GM21423 (cell line): ENCODE results near the gene ETV5.

ENCODE experiments used
- ATAC-seq: cut with Tn5 transposase; IDR thresholded peaks from one replicate; pipeline ENCODE4 v1.9.1; 2021; ENCODE audit warnings: mild to moderate bottlenecking, moderate library complexity; ENCODE audit not compliant: unreplicated experiment

ETV5 gene

DNA sequence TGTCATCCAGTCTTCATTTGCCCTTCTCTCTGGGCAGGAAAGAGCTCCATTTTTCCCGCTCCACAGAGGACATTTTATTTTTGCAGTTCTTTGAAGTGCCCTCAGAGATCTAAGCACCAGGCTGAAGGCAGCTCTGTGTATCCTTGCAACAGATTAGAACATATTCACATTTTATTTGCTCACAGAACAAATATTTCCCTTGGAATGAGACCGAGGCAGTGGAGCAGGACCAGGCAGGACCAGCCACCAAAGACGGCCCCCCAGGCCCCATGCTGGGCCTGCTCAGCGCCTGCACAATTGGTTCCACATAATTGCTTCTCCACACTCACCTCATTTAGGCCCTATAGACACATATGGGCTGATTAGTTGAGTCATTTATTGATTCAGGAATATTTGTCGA lies 15.7 kb upstream of the ETV5 start:
- ATAC-seq, result no peak

DNA sequence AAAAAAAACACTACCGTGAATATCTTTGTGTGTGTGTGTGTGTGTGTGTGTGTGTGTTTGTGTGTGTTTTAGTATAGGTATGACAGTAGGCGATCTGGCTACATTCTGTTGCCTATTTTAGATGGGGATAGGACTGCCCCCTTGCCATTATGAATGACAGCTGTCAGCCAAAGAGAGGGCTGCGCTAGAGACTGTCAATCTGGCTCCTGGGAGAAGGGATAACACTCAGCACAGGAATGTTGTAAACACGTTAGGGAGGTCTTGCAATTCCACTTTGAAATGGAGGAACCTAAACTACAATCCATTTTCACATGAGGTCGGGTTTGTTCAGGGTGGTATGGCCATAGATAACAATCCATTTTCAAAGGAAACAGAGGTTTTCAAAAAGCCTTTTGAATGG lies 14.1 kb upstream of the ETV5 start:
- ATAC-seq, result no peak

- no peak for ATAC-seq
Measured at GRCh38 chr3:186121968-186122367, 13.1 kb upstream of the ETV5 start.

GRCh38 chr3:186121278-186121677 lies 12.4 kb upstream of the ETV5 start:
- ATAC-seq, result no peak

- no peak for ATAC-seq
Measured at GRCh38 chr3:186119499-186119898, 10.6 kb upstream of the ETV5 start.

DNA sequence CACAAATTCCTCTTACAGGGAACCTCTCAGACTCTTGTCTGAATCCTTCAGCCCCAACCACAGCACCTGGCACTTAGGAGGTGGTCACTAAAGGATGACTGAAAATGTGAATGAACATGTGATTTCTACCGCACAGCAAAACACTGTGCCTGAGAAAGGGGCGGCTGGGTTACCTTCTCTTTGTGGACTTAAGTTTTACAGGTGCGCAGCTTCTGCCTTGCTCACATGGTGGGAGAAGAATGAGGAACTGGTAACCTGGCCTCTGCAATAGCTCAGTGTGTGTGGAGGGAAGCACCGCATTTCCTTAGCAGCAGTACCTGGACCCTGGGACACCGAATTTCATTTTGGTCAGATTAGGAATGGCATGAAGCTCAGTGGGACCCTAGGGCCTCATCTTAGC lies 9.8 kb upstream of the ETV5 start:
- no peak for ATAC-seq

- ATAC-seq, result no peak
Measured at GRCh38 chr3:186117521-186118134, 8.7 kb upstream of the ETV5 start.

DNA sequence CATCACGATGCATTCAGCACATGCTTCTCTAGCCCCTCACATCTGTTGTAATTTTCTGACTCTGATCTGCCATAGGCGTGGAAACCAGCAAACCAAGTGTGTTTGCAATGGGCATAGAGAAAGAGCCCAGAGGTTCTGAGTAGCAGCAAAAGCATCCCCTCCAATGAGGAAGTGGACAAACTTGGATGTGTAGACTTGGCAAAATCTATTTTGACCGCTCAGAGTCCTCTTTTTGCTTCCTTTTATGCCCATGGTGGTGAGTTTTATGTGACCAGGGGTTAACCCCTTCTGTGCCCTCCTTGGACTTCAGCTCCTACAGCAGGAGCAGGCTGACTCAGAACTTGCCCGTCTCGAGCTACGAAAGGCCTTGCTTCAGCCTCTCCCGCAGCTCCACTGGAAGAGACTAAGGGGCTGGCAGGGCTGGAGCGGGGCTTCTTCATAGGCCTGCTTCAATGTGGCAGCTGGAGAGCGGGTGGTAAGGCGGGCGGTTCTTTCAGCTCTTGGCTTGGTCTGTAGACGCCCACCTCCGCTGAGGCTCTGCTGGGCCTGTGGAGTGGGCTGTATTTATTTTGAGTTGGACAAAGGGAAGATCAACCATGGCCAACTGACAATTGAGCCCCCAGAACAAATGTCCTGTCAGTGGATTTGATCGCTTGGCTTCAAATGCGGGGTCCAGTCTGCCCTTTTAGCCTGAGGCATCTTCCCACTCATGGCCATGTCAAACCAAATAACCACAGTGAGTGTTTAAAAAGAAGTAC lies 6.5 kb upstream of the ETV5 start:
- no peak for ATAC-seq

GRCh38 chr3:186110975-186111974 lies 2.4 kb upstream of the ETV5 start:
- ATAC-seq, result no peak

- no peak for ATAC-seq
Measured at GRCh38 chr3:186109897-186110803, 1.3 kb upstream of the ETV5 start.

- ATAC-seq, result no peak
Measured at GRCh38 chr3:186108106-186108940, 566 bp downstream of the ETV5 start.

GRCh38 chr3:186107215-186108105 lies 1.4 kb downstream of the ETV5 start:
- no peak for ATAC-seq

DNA sequence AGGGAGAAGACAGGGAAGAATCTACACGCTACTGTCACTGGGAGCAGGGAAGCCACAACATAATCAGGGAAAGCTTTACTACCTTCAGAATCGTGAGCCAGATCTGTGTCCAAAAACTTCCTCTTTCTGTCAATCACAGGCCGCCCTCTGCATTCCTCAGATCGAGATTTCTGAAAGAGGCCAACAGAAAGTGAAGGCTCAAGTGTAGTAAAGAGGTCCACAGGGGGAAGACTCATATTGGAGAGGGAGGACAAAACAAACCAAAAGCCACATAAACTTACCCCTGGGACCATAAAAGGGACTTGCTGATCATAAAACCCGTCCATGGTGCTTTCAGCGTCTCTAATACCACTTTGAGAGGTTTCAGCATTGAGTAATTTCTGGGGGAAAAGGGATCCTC lies 3.3 kb downstream of the ETV5 start:
- ATAC-seq, result no peak

- no peak for ATAC-seq
Measured at GRCh38 chr3:186102687-186103086, 6.2 kb downstream of the ETV5 start.

GRCh38 chr3:186100398-186100797 lies 8.5 kb downstream of the ETV5 start:
- no peak for ATAC-seq

GRCh38 chr3:186099178-186099577 lies 9.7 kb downstream of the ETV5 start:
- ATAC-seq, result no peak

DNA sequence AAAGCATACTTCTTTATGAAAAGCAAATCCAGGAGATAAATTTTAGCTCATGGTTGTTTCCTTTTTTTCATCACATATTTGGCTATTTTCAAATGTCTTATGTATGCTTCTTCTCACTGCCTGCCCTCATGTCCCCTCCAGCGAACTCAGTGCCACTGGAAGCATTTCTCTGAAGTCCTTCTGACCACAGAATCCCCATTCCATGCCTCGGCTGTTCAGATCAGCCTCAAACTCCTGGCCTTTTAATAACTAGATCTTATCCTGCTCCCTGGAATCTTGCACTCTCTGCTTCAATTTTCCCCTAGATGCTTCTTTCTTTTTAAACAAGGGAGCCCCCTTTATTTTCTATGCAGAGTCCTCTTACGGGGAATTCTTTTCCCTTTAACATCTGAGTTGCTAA lies 10.1 kb downstream of the ETV5 start:
- no peak for ATAC-seq

DNA sequence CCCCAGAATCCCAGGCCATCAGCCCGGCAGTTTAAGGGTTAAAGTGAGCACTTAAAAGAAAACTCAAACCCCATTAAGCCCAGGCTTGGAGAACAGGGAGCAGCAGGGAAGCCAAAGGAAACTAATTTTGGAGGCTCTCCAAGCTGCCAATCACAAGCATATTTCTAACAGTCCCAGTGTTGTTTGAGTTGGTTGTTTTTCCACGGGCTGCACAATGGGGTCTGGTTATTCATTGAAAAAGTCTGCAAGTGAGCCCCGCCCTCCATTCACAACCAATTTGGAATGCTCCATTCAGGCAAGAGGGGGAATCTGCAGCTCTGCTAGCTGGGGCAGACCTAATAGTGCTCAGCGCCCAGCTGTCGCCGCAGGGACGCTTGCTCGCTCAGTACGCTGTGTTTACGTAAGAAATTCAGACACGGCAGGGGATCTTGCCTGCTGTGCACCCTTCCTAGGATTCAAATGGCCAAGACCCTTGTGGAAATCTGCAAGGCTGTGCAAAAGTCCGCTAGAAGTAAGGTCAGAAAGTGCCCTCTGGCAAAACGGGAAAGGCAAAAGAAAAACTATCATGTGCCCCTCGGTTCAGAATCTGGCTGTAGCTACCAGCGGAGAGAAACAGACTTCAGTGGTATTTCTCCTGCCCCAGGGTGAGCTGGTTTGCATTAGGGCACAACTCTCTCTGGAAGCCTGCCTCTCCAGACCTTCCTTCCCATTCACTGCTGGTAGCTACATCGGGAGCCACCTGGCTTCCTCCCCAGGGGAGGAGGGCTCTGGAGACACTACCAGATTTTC lies 11.0 kb downstream of the ETV5 start:
- ATAC-seq, result no peak
